Coronary artery (tissue), 2 donors: ENCODE data around the gene FBXL16.
"Not testable (repeated sequence)": the region's sequence is repeated elsewhere in the genome, so short reads cannot be mapped to it uniquely, and the experiment has no call there.

Experiments used
- DNase-seq: peaks from one replicate; pipeline ENCODE4 v3.0.0-alpha.2; 2017; ENCODE audit warnings: low spot score
- H3K27ac ChIP-seq, 2 donors: fragments of 200-600 bp; sonication (generic); one replicate each; pipeline ENCODE4 v1.5.1; 2016 to 2019
- H3K4me3 ChIP-seq: fragments of 200-600 bp; sonication (generic); 2 replicates; pipeline ENCODE4 v1.5.1; 2016; ENCODE audit warnings: mild to moderate bottlenecking, moderate library complexity
- TF ChIP-seq, protein P1 (sequence below): fragments of 200-600 bp; sonication (generic); IDR thresholded peaks from one replicate; pipeline ENCODE4 v1.5.1; 2019; ENCODE audit warnings: antibody characterized with exemption

FBXL16 gene

DNA sequence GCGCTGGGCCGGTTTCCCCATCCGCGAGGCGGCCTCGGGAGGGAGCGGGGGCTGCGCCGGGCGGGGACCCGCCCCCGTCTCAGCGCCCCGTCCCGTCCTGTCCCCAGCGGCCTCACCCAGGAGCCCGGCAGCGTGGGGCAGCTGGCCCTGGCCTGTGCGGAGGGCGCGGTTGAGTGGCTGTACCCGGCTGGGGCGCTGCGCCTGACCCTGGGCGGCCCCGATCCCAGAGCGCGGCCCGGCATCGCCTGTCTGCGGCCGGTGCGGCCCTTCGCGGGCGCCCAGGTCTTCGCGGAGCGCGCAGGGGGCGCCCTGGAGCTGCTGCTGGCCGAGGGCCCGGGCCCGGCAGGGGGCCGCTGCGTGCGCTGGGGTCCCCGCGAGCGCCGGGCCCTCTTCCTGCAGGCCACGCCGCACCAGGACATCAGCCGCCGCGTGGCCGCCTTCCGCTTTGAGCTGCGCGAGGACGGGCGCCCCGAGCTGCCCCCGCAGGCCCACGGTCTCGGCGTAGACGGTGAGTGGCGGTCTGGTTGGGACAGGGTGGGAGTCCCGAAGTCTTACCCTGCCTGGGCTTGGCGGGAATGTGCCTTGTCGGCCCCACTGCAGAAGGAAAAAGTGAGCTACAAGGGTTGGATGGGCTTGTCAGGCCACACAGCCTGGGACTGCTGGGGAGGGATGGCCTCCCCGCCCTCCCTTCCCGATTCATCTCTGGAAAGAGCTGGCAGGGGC lies 10.0 kb upstream of the FBXL16 start:
- TF ChIP-seq, protein P1, sequence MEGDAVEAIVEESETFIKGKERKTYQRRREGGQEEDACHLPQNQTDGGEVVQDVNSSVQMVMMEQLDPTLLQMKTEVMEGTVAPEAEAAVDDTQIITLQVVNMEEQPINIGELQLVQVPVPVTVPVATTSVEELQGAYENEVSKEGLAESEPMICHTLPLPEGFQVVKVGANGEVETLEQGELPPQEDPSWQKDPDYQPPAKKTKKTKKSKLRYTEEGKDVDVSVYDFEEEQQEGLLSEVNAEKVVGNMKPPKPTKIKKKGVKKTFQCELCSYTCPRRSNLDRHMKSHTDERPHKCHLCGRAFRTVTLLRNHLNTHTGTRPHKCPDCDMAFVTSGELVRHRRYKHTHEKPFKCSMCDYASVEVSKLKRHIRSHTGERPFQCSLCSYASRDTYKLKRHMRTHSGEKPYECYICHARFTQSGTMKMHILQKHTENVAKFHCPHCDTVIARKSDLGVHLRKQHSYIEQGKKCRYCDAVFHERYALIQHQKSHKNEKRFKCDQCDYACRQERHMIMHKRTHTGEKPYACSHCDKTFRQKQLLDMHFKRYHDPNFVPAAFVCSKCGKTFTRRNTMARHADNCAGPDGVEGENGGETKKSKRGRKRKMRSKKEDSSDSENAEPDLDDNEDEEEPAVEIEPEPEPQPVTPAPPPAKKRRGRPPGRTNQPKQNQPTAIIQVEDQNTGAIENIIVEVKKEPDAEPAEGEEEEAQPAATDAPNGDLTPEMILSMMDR = no peak
- Histone ChIP-seq H3K27ac (peak overlapping the region in 1 of 2 donors; percentile 54), H3K4me3 (peak overlapping the region; percentile 85)
- no peak for DNase-seq

DNA sequence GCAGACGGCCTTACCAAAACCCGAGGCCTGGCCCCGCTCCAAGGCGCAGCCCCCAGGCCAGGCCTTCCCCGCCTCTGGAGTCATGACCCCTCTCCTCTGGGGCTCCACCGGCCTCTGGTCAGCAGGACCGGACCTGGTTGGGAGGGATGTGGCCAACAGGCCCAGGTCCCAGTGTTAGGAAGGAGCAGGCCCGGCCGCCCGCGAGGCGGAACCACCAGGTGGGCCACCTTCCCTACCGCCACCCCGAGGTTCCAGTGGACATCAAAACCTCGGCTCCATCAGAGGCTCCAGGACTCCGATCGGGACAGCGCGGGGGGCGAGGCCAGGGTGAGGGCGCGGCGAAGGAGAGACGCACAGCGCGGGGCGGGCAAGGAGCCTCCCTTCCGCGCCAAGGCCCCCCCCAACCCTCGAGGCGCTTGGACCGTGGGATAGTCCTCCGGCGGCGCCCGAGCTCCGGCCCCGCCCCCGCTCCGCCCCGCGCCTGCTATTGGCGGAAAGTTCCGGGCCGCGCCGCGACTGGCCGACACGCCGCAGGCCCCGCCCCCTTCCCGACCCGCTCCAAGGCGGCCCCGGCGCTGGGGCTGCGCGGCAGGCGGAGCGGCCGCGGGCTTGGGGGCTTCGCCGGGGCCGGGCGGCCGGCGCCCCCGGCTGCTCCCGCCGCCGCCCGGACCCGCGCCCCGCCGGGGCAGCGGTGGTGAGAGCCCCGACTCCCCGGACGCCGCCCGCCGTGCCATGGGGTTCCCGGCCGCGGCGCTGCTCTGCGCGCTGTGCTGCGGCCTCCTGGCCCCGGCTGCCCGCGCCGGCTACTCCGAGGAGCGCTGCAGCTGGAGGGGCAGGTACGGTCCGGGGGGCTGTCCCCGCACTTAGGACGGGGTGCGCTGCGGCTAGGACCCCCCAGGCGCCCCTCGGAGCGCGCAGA lies 9.2 kb upstream of the FBXL16 start, which contains the start of gene METRN:
Gene METRN (plus strand): TSS at position 561 of the 919 bp plus-strand sequence. CDS start 172 bp downstream, at position 733.
- Histone ChIP-seq H3K4me3 (peak within 1 kb of the TSS; percentile 85), H3K27ac (peak within 1 kb of the TSS in 1 of 2 donors; percentile 54)
- TF ChIP-seq, protein P1 = no peak
- peak; percentile 89 for DNase-seq

DNA sequence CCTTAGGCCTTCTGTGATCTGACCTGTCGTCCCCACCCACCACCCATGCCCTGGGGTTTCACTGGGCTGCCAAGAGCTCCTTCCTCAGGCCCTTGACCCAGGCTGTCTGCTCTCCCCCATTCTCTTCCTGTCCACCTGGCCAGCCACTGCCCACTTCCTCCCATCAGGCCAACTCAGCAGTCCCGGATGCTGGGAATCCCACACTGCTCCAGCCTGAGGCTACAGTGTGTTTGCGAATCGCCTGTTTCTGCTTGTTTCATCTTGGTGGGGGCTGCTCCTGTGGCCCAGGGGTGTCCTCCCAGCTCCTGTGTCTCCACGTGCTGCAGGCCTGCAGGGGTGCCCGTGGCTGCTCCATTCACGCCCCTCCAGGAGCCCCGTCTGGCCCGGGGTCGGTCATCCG lies 8.5 kb upstream of the FBXL16 start:
- Histone ChIP-seq H3K27ac (no peak overlapping the region), H3K4me3 (peak overlapping the region; percentile 85)
- DNase-seq = no peak
- TF ChIP-seq, protein P1 = no peak

DNA sequence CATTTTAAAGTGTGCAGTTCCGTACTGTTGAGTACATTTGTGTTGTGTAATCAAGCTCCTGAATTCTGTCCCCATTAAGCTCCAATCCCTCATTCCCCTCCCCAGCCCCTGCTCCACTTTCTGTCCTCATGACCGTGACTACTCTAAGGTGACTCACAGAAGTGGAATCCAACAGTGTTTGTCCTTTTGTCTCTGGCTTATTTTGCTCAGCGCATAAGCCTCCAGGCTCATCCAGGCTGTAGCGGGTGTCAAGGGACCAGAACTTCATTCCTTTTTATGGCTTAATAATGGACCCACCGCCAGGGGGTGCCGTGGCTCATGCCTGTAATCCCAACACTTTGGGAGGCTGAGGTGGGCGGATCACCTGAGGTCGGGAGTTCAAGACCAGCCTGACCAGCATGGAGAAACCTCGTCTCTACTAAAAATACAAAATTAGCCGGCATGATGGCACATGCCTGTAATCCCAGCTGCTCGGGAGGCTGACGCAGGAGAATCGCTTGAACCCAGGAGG lies 7.2 kb upstream of the FBXL16 start:
- H3K4me3 ChIP-seq, DNase-seq, H3K27ac ChIP-seq: not testable (repeated sequence)

DNA sequence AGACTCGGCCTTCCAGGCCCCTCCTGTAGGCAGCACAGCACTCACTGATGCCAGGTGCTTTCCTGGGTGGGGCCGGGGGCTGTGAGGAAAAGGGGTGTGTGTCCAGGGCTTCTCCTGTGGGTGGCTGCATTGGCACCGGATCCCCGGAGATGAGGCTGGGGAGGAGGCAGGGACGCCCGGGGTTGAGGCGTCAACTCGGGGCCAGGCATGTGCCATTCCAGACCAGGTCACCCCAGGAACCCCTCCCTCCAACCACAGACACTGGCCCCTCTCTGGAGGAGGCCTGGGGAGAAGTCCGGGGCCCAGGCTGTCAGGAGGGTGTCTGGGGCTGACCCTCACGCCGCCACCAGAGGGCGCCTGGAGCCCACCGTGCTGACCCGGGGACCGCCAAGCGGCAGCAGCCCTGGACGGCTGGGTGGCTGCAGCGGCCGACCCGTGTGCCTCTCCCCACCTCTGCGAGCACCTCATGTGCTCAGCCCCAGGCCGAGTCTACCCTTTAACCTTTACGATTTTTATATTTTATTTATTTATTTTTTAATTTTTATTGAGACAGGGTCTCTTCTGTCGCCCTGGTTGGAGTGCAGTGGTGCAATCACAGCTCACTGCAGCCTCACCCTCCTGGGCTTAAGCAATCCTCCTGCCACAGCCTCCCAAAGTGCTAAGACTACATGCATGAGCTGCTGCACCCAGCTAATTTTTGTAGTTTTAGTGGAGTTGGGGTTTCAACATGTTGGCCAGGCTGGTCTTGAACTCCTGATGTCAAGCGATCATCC lies 6.1 kb upstream of the FBXL16 start:
- no peak overlapping the region for H3K27ac ChIP-seq
- H3K4me3 ChIP-seq = no peak overlapping the region
- DNase-seq = no peak
- TF ChIP-seq, protein P1 = peak; percentile 86

DNA sequence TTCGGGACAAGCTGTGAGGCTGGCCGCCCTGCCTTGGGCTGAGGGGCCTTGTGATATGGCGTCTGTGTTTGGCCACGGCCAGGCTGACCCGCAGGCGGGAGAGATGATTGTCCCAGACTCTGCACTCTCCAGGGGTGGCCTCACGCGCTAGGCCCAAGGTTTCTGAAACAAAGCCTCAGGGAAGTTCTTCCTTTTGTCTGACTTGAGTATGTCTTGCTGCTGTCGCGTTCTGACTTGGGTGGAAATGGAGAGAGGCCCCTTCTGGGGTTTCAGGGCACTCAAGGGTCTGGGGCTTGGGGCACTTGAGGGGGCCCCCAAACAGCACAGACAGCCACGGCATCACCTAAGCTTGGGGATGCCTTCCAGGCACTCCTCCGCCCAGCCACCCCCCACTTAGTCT lies 5.5 kb upstream of the FBXL16 start:
- H3K27ac ChIP-seq = no peak overlapping the region

More for the DNA sequence above, 5.5 kb upstream of the FBXL16 start:
- TF ChIP-seq, protein P1 = no peak
- DNase-seq = no peak
- H3K4me3 ChIP-seq = no peak overlapping the region
